Uterus (tissue), 4 donors: ENCODE data around the gene MRPS35. TPM values are rescaled to one million over a fixed set of nuclear protein-coding genes. Genes with fewer than 3 reads are reported as not detected.

Experiments
- DNase-seq, 2 donors: peaks; one replicate each; pipeline ENCODE4 v3.0.0-alpha.2; 2019 to 2020
- H3K27ac ChIP-seq, 2 donors: fragments of 200-600 bp; sonication (generic); 1 replicate in 1 of 2; 2 replicates in 1 of 2; pipeline ENCODE4 v1.5.1; 2016 to 2018
- H3K27me3 ChIP-seq, 2 donors: fragments of 200-600 bp; sonication (generic); one replicate each; pipeline ENCODE4 v1.5.1; 2018 to 2019; ENCODE audit warnings: control low read depth in 1 of 2
- H3K36me3 ChIP-seq, 2 donors: fragments of 200-600 bp; sonication (generic); one replicate each; pipeline ENCODE4 v1.5.1; 2019; ENCODE audit warnings: control low read depth in 1 of 2
- H3K4me1 ChIP-seq, 2 donors: fragments of 200-600 bp; sonication (generic); one replicate each; pipeline ENCODE4 v1.5.1; 2018 to 2019; ENCODE audit warnings: control low read depth in 1 of 2
- H3K4me3 ChIP-seq, 2 donors: fragments of 200-600 bp; sonication (generic); 1 replicate in 1 of 2; 2 replicates in 1 of 2; pipeline ENCODE4 v1.5.1; 2018 to 2019; ENCODE audit warnings: mild to moderate bottlenecking in 1 of 2
- H3K9me3 ChIP-seq, 2 donors: fragments of 200-600 bp; sonication (generic); one replicate each; pipeline ENCODE4 v1.5.1; 2019; ENCODE audit warnings: control low read depth in 1 of 2
- POLR2A ChIP-seq, 2 donors: fragments of 450-650 bp; IDR thresholded peaks; one replicate each; pipeline ENCODE4 v1.6.1; 2016; ENCODE audit warnings: antibody characterized with exemption in 2 of 2, mild to moderate bottlenecking in 1 of 2, moderate library complexity in 1 of 2
- intact Hi-C: fragments of 100-400 bp; cut with DNase I; formaldehyde crosslinking; loops from one replicate; pipeline ENCODE4 v1.15.1; 2023; ENCODE audit warnings: low total_unique reads
- total RNA-seq, 4 donors: library from RNA; depleted of rRNA in 3 of 4; stranded (reverse); fragments of >200 nt in 3 of 4; gene quantifications; one replicate each; pipeline versions ENCODE4 v1.1.0 to v1.2.4, GENCODE V29; 2014 to 2023
- TF ChIP-seq, protein P1 (sequence below), 4 experiments: fragments of 200-600 bp in 2 of 4; fragments of 450-650 bp in 2 of 4; sonication (generic) in 2 of 4; IDR thresholded peaks; one replicate each; pipeline ENCODE4 v1.5.1; 2016 to 2019; ENCODE audit warnings: antibody characterized with exemption in 4 of 4, mild to moderate bottlenecking in 2 of 4, moderate library complexity in 1 of 4
- donor health status: DM: yes; HTN: yes; CAD: no.

MRPS35 gene
- total RNA-seq, 4 donors from 2014 or later = 40.9 to 66.9 (median 55.9) TPM

DNA sequence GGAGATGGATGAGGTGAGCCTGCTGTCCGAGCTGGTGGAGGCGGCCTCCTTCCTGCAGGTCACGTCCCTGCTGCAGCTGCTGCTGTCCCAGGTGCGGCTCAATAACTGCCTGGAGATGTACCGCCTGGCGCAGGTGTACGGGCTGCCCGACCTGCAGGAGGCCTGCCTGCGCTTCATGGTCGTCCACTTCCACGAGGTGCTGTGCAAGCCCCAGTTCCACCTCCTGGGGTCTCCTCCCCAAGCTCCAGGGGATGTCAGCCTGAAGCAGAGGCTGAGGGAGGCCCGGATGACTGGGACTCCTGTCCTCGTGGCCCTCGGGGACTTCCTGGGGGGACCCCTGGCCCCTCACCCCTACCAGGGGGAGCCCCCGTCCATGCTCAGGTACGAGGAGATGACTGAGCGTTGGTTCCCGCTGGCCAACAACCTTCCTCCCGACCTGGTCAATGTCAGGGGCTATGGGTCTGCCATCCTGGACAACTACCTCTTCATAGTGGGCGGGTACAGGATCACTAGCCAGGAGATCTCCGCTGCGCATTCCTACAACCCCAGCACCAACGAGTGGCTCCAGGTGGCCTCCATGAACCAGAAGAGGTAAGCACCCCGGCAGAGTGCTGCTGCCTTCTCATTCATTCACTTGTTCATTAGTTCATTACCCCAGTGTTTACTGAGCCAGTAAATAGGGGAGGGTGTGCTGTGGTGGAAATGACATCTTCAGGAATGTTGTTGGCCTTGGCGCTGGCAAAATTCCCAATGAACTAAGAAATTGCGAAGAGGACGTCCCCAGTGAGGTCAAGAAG, 70.2 kb downstream of the MRPS35 start:
- Histone ChIP-seq H3K27me3 (no peaks in the 10 kb centered on the region), H3K4me1 (peaks cover 0 to 4% of the 10 kb centered on the region in 2 donors), H3K9me3 (no peaks in the 10 kb centered on the region), H3K27ac (peak overlapping the region; percentile 88 to 97), H3K4me3 (peak overlapping the region; percentile 60 to 65), H3K36me3 (no peaks in the 10 kb centered on the region)
- no peak for TF ChIP-seq POLR2A (IDR thresholded peaks at IDR 0.05)
- intact Hi-C loops = no loop called here
- peak; percentile 29 to 30 for DNase-seq

DNA sequence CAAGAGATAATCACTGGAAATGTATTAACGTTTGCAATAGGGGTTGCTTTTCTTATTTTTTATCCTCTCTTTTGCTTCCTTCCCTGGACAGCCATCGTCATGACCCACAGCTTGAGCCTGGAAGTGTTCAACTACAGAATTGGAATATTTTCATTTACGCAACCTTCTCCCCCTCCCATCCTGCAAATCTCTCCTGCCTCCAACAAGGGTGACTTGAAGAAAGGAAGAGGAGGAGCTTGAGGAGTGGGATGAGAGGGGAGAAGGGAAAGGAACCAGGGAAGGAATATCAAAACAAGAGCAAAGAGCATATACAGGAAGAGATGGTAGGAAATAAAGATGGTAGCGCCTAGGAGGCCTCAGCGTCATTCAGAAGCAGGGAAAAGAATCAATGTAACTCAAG, 71.0 kb downstream of the MRPS35 start:
- peaks cover 0 to 4% of the 10 kb centered on the region in 2 donors for H3K4me1 ChIP-seq
- peak overlapping the region; percentile 88 to 97 for H3K27ac ChIP-seq
- intact Hi-C loops = no loop called here
- H3K36me3 ChIP-seq = no peaks in the 10 kb centered on the region
- peak overlapping the region; percentile 60 to 65 for H3K4me3 ChIP-seq
- no peak for DNase-seq
- no peaks in the 10 kb centered on the region for H3K9me3 ChIP-seq
- no peak for TF ChIP-seq POLR2A (IDR thresholded peaks at IDR 0.05)
- TF ChIP-seq, protein P1, sequence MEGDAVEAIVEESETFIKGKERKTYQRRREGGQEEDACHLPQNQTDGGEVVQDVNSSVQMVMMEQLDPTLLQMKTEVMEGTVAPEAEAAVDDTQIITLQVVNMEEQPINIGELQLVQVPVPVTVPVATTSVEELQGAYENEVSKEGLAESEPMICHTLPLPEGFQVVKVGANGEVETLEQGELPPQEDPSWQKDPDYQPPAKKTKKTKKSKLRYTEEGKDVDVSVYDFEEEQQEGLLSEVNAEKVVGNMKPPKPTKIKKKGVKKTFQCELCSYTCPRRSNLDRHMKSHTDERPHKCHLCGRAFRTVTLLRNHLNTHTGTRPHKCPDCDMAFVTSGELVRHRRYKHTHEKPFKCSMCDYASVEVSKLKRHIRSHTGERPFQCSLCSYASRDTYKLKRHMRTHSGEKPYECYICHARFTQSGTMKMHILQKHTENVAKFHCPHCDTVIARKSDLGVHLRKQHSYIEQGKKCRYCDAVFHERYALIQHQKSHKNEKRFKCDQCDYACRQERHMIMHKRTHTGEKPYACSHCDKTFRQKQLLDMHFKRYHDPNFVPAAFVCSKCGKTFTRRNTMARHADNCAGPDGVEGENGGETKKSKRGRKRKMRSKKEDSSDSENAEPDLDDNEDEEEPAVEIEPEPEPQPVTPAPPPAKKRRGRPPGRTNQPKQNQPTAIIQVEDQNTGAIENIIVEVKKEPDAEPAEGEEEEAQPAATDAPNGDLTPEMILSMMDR (IDR thresholded peaks at IDR 0.05) = no peak
- no peaks in the 10 kb centered on the region for H3K27me3 ChIP-seq

DNA sequence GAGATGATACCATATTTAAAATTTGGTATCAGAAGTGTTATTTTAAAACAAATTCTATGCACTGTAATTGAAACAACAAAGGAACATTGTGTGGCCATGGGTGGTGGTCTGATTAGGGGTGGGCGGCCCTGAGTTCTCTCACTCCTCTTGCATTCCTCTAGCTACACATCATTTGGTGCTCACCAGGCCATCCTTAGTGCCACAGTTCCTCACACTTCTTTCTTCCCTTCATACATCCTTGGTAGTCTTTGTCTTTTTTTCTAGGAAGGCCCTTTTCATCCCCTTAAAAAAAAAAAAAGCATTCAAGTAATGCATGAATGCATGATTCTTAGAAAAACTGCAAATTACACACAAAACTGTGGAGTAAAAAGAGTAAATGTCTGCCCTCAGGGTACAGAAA, 71.8 kb downstream of the MRPS35 start:
- TF ChIP-seq, protein P1 (IDR thresholded peaks at IDR 0.05) = no peak
- no peak for TF ChIP-seq POLR2A (IDR thresholded peaks at IDR 0.05)
- peaks cover 0 to 4% of the 10 kb centered on the region in 2 donors for H3K4me1 ChIP-seq
- intact Hi-C loops = no loop called here
- H3K27me3 ChIP-seq = no peaks in the 10 kb centered on the region
- H3K36me3 ChIP-seq = no peaks in the 10 kb centered on the region
- no peak overlapping the region for H3K4me3 ChIP-seq
- peak overlapping the region in 1 of 2 donors; percentile 97 for H3K27ac ChIP-seq
- DNase-seq = no peak
- no peaks in the 10 kb centered on the region for H3K9me3 ChIP-seq

DNA sequence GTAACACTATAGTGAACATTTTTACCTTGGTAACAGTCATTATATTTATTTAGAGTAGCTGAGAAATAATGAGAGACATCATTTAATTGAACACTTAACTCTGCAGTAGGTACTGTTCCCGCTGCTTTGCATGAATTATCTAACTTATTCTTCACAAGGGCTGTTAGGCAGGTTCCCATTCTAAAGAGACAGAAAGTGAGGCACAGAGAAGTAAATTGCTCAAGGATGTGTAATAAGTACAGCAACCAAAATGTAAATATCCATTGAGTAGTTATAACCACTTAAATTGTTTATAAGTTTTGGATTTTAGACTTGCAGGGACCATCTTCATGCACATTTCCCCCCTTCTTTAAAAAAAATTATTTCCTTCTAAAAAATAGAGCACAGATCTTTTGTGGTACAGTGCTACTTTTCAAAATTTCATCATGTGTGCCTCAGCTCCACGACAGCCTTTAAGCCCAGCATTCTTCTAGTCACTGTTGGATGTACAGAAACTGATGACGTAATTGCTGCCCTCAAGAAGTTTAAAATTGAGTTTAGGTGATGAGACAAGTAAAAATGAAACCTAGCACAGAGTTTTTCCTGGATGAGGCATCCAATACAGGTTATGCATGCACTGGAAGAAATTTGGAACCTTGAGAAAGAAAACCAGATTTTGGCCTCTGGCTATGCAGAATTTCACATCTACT, 75.4 kb downstream of the MRPS35 start:
- intact Hi-C loops = no loop called here
- Histone ChIP-seq H3K27me3 (no peaks in the 10 kb centered on the region), H3K4me1 (peaks cover 0 to 8% of the 10 kb centered on the region in 2 donors), H3K4me3 (no peak overlapping the region), H3K36me3 (no peaks in the 10 kb centered on the region), H3K9me3 (no peaks in the 10 kb centered on the region), H3K27ac (no peak overlapping the region)
- DNase-seq = no peak
- TF ChIP-seq, protein P1 (IDR thresholded peaks at IDR 0.05) = no peak
- no peak for TF ChIP-seq POLR2A (IDR thresholded peaks at IDR 0.05)

DNA sequence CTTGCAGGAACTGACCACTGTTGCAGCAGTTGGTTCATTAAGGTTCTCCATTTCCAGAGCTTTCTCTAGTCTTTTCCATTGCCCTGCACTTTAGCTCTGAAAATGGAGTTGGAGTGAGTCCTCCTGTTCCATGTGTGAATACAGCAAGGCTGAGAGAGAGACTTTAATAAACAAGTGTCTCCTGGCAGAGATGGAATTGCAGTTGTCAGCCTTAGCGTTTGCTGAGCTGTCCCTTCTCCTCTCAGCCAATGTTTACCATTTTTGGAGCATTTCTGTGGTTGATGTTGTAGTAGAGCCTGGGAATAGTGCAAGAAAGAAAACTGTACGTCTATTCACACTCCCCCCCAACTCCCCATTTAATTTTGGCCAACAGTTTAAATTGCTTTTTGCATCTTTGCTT, 76.9 kb downstream of the MRPS35 start:
- Histone ChIP-seq H3K9me3 (no peaks in the 10 kb centered on the region), H3K4me1 (peaks cover 0 to 8% of the 10 kb centered on the region in 2 donors), H3K27me3 (no peaks in the 10 kb centered on the region), H3K36me3 (no peaks in the 10 kb centered on the region), H3K4me3 (no peak overlapping the region), H3K27ac (no peak overlapping the region)
- intact Hi-C loops = no loop called here
- DNase-seq = no peak
- TF ChIP-seq, protein P1 (IDR thresholded peaks at IDR 0.05) = no peak
- TF ChIP-seq POLR2A (IDR thresholded peaks at IDR 0.05) = no peak
